H1 (cell line): ENCODE measurements around the gene GTF2A1. TPM values are rescaled to one million over a fixed set of nuclear protein-coding genes. Genes with fewer than 3 reads are reported as not detected.

ENCODE experiments used
- ASH2L ChIP-seq: fragments of 200-600, 300-600 bp; sonication (generic); IDR thresholded peaks from one replicate; pipeline ENCODE4 v1.7.1; 2017; ENCODE audit warnings: low read length
- EP300 ChIP-seq, 2 experiments: IDR thresholded peaks; 1 replicate in 1 of 2; 2 replicates in 1 of 2; pipeline ENCODE4 v1.6.1; 2011 to 2012; ENCODE audit warnings: low read depth in 2 of 2, low read length in 2 of 2, mild to moderate bottlenecking in 2 of 2, borderline replicate concordance in 1 of 2, inconsistent platforms in 1 of 2, moderate library complexity in 1 of 2
- JUN ChIP-seq: IDR thresholded peaks from 2 replicates; pipeline ENCODE4 v1.6.1; 2011; ENCODE audit warnings: low read depth, mild to moderate bottlenecking, improper control_type of control experiment, low read length
- KDM4A ChIP-seq: IDR thresholded peaks from one replicate; pipeline ENCODE4 v1.7.1; 2012; ENCODE audit warnings: low read depth, mild to moderate bottlenecking, moderate library complexity, low read length, inconsistent platforms; ENCODE audit not compliant: severe bottlenecking
- RXRA ChIP-seq: IDR thresholded peaks from 2 replicates; pipeline ENCODE4 v1.6.1; 2011; ENCODE audit warnings: low read depth, mild to moderate bottlenecking, low read length, moderate library complexity; ENCODE audit not compliant: insufficient read depth
- TCF12 ChIP-seq: IDR thresholded peaks from 2 replicates; pipeline ENCODE4 v1.6.1; 2011; ENCODE audit warnings: low read depth, mild to moderate bottlenecking, low read length
- polyA plus RNA-seq, 7 experiments: library from polyadenylated mRNA; depleted of rRNA in 3 of 7; stranded (reverse) in 5 of 7; unstranded in 2 of 7; fragments of >200 nt in 5 of 7; fragments of 200-250 nt in 2 of 7; gene quantifications; 1 replicate in 5 of 7; 2 replicates in 1 of 7; 4 replicates in 1 of 7; pipeline versions ENCODE4 v1.2.1 to v1.2.3, GENCODE V29; 2011 to 2013; ENCODE audit warnings: missing spikeins in 2 of 7, mixed read lengths in 2 of 7
- total RNA-seq: library from RNA; stranded (reverse); fragmentation: NEBNext Ultra II Directional; extraction: Animal tissue kit (Norgen Biotek cat#: 25700); gene quantifications from 2 replicates; pipeline ENCODE4 v1.2.1, GENCODE V29; 2021
- TF ChIP-seq, protein P1 (sequence below): fragments of 300-600 bp; sonication (generic); IDR thresholded peaks from 2 replicates; pipeline ENCODE4 v1.7.1; 2012; ENCODE audit warnings: low read length, moderate library complexity, mild to moderate bottlenecking, inconsistent platforms; ENCODE audit not compliant: insufficient replicate concordance
- TF ChIP-seq, protein P2 (sequence below): IDR thresholded peaks from 2 replicates; pipeline ENCODE4 v1.6.1; 2011; ENCODE audit warnings: low read length, improper control_type of control experiment

The GTF2A1 gene
- total and polyA plus RNA-seq, 2 of the 8 experiments (the other 6 are each of a cell fraction or from before 2014, with no cell fraction given): 24.1 to 57.8 TPM

DNA sequence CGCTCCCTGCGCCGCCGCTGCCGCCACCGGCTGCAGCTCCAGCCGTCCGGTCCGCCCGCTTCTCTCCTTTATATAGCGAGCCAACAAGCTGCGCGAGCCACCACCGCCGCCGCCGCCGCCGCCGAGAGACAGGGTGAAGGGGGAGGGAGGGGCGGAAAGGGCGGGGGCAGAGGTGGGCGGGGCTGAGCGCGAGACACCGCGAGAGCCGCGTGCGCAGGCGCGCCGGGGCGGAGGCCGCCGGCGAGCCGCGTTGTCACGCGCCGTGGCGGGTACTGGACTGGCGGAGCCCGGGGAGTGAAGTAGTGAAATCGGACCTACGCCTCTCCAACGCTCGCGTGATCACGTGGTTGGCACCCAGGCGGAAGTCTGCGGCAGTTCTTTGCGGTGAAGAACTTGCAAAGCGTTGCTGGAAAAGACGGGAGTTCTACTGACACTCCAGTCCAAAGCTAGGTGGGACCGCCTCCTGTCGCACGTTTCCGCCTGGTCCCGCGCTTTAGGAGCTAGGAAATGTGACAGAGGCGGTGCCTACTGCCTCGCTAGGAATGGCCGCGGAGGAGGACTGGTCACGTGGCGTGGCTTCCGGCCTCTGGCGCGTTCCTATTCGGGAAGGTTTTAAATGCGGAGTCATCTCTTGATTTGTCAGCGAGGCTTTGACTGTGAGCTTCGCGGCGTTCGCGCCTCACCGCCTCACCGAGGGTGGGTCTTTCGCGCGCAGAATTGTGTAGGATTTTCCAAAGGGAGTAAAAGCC, at the start of gene GTF2A1 (continued):
- TF ChIP-seq, protein P1, sequence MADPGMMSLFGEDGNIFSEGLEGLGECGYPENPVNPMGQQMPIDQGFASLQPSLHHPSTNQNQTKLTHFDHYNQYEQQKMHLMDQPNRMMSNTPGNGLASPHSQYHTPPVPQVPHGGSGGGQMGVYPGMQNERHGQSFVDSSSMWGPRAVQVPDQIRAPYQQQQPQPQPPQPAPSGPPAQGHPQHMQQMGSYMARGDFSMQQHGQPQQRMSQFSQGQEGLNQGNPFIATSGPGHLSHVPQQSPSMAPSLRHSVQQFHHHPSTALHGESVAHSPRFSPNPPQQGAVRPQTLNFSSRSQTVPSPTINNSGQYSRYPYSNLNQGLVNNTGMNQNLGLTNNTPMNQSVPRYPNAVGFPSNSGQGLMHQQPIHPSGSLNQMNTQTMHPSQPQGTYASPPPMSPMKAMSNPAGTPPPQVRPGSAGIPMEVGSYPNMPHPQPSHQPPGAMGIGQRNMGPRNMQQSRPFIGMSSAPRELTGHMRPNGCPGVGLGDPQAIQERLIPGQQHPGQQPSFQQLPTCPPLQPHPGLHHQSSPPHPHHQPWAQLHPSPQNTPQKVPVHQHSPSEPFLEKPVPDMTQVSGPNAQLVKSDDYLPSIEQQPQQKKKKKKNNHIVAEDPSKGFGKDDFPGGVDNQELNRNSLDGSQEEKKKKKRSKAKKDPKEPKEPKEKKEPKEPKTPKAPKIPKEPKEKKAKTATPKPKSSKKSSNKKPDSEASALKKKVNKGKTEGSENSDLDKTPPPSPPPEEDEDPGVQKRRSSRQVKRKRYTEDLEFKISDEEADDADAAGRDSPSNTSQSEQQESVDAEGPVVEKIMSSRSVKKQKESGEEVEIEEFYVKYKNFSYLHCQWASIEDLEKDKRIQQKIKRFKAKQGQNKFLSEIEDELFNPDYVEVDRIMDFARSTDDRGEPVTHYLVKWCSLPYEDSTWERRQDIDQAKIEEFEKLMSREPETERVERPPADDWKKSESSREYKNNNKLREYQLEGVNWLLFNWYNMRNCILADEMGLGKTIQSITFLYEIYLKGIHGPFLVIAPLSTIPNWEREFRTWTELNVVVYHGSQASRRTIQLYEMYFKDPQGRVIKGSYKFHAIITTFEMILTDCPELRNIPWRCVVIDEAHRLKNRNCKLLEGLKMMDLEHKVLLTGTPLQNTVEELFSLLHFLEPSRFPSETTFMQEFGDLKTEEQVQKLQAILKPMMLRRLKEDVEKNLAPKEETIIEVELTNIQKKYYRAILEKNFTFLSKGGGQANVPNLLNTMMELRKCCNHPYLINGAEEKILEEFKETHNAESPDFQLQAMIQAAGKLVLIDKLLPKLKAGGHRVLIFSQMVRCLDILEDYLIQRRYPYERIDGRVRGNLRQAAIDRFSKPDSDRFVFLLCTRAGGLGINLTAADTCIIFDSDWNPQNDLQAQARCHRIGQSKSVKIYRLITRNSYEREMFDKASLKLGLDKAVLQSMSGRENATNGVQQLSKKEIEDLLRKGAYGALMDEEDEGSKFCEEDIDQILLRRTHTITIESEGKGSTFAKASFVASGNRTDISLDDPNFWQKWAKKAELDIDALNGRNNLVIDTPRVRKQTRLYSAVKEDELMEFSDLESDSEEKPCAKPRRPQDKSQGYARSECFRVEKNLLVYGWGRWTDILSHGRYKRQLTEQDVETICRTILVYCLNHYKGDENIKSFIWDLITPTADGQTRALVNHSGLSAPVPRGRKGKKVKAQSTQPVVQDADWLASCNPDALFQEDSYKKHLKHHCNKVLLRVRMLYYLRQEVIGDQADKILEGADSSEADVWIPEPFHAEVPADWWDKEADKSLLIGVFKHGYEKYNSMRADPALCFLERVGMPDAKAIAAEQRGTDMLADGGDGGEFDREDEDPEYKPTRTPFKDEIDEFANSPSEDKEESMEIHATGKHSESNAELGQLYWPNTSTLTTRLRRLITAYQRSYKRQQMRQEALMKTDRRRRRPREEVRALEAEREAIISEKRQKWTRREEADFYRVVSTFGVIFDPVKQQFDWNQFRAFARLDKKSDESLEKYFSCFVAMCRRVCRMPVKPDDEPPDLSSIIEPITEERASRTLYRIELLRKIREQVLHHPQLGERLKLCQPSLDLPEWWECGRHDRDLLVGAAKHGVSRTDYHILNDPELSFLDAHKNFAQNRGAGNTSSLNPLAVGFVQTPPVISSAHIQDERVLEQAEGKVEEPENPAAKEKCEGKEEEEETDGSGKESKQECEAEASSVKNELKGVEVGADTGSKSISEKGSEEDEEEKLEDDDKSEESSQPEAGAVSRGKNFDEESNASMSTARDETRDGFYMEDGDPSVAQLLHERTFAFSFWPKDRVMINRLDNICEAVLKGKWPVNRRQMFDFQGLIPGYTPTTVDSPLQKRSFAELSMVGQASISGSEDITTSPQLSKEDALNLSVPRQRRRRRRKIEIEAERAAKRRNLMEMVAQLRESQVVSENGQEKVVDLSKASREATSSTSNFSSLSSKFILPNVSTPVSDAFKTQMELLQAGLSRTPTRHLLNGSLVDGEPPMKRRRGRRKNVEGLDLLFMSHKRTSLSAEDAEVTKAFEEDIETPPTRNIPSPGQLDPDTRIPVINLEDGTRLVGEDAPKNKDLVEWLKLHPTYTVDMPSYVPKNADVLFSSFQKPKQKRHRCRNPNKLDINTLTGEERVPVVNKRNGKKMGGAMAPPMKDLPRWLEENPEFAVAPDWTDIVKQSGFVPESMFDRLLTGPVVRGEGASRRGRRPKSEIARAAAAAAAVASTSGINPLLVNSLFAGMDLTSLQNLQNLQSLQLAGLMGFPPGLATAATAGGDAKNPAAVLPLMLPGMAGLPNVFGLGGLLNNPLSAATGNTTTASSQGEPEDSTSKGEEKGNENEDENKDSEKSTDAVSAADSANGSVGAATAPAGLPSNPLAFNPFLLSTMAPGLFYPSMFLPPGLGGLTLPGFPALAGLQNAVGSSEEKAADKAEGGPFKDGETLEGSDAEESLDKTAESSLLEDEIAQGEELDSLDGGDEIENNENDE: no peak
- TF ChIP-seq EP300 (IDR thresholded peaks at IDR 0.05; ENCODE audit: borderline replicate concordance in 1 of 2, low read depth in 2 of 2, low read length in 2 of 2) (peak in 1 of 2 experiments; percentile 59; a peak in 1 of 3 replicates), JUN (no peak), ASH2L (no peak), KDM4A (peak; percentile 94), RXRA (no peak), TCF12 (no peak)
- TF ChIP-seq, protein P2, sequence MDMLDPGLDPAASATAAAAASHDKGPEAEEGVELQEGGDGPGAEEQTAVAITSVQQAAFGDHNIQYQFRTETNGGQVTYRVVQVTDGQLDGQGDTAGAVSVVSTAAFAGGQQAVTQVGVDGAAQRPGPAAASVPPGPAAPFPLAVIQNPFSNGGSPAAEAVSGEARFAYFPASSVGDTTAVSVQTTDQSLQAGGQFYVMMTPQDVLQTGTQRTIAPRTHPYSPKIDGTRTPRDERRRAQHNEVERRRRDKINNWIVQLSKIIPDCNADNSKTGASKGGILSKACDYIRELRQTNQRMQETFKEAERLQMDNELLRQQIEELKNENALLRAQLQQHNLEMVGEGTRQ: peak; percentile 94
